MM.1S (cell line): Measurements from ENCODE around the gene GAK.

Experiments
- CTCF ChIP-seq: fragments of 300-600 bp; sonication (generic); IDR thresholded peaks from 2 replicates; pipeline ENCODE4 v1.5.1; 2016; ENCODE audit warnings: antibody characterized with exemption, low read length, mixed read lengths
- EZH2 ChIP-seq: fragments of 300-600 bp; sonication (generic); optimal IDR thresholded peaks from 2 replicates; pipeline ENCODE3; 2017; ENCODE audit warnings: low read depth, mild to moderate bottlenecking, antibody characterized with exemption, low read length, mixed read lengths
- EZH2phosphoT487 ChIP-seq: fragments of 300-600 bp; sonication (generic); IDR thresholded peaks from 2 replicates; pipeline ENCODE4 v1.6.1; 2018; ENCODE audit warnings: antibody characterized with exemption, low read length

- no peak for TF ChIP-seq CTCF
- TF ChIP-seq EZH2phosphoT487: no peak
- no peak for TF ChIP-seq EZH2
These were observed 77.8 kb downstream of the GAK start for GRCh38 chr4:854356-854755.
